GM18502 (cell line): ENCODE results near the gene CAAP1.
"Not testable (repeated sequence)": the region's sequence is repeated elsewhere in the genome, so short reads cannot be mapped to it uniquely, and the experiment has no call there.

Source experiments
- ATAC-seq: cut with Tn5 transposase; IDR thresholded peaks from one replicate; pipeline ENCODE4 v1.9.1; 2021; ENCODE audit warnings: mild to moderate bottlenecking; ENCODE audit not compliant: unreplicated experiment, poor library complexity

CAAP1 gene

GRCh38 chr9:26850995-26851394 is 41.6 kb downstream of the CAAP1 start:
- ATAC-seq = no peak

GRCh38 chr9:26833792-26834191 is 58.8 kb downstream of the CAAP1 start:
- no peak for ATAC-seq

- ATAC-seq = not testable (repeated sequence)
Observed at GRCh38 chr9:26828391-26828955, 64.1 kb downstream of the CAAP1 start.

GRCh38 chr9:26814799-26815198 is 77.8 kb downstream of the CAAP1 start:
- ATAC-seq = no peak

GRCh38 chr9:26813247-26813646 is 79.4 kb downstream of the CAAP1 start:
- peak; percentile 58 for ATAC-seq

- peak; percentile 65 for ATAC-seq
Observed at GRCh38 chr9:26812217-26812616, 80.4 kb downstream of the CAAP1 start.

GRCh38 chr9:26811106-26811505 is 81.5 kb downstream of the CAAP1 start:
- no peak for ATAC-seq

GRCh38 chr9:26809795-26810194 is 82.8 kb downstream of the CAAP1 start:
- ATAC-seq = no peak

- ATAC-seq = no peak
Observed at GRCh38 chr9:26807161-26807560, 85.4 kb downstream of the CAAP1 start.

- peak; percentile 78 for ATAC-seq
Observed at GRCh38 chr9:26802921-26803320, 89.7 kb downstream of the CAAP1 start.

GRCh38 chr9:26801772-26802171 is 90.8 kb downstream of the CAAP1 start:
- no peak for ATAC-seq

- no peak for ATAC-seq
Observed at GRCh38 chr9:26800322-26800721, 92.3 kb downstream of the CAAP1 start.

- no peak for ATAC-seq
Observed at GRCh38 chr9:26791274-26791673, 101.3 kb downstream of the CAAP1 start.
